Ovary (tissue), 9 donors: Measurements from ENCODE around the gene STAP2. TPM values are rescaled to one million over a fixed set of nuclear protein-coding genes. Genes with fewer than 3 reads are reported as not detected.

Source experiments
- DNase-seq, 5 donors: peaks; one replicate each; pipeline ENCODE4 v3.0.0-alpha.2; 2019 to 2020
- H3K27ac ChIP-seq, 2 donors: fragments of 200-600 bp; one replicate each; pipeline versions ENCODE4 v1.5.1 to v1.8.0; 2019 to 2022
- H3K27me3 ChIP-seq: fragments of 200-600 bp; one replicate; pipeline ENCODE4 v1.8.0; 2022
- H3K36me3 ChIP-seq: fragments of 200-600 bp; sonication (generic); one replicate; pipeline ENCODE4 v1.5.1; 2019
- H3K4me1 ChIP-seq: one replicate; pipeline ENCODE4 v1.8.1; 2013; ENCODE audit warnings: mild to moderate bottlenecking, moderate library complexity; ENCODE audit not compliant: insufficient read depth
- H3K4me3 ChIP-seq: fragments of 200-600 bp; sonication (generic); one replicate; pipeline ENCODE4 v1.5.1; 2017
- H3K9me3 ChIP-seq, 2 donors: fragments of 200-600 bp in 1 of 2; sonication (generic) in 1 of 2; one replicate each; pipeline versions ENCODE4 v1.5.1 to v1.8.1; 2013 to 2019; ENCODE audit warnings: mild to moderate bottlenecking in 1 of 2, moderate library complexity in 1 of 2
- CTCF ChIP-seq, 3 donors: fragments of 450-650 bp in 2 of 3; fragments of 200-600 bp in 1 of 3; IDR thresholded peaks; one replicate each; pipeline versions ENCODE4 v1.5.1 to v1.8.0; 2016 to 2022; ENCODE audit warnings: antibody characterized with exemption in 3 of 3, mild to moderate bottlenecking in 1 of 3
- EP300 ChIP-seq: sonication (generic); formaldehyde crosslinking; IDR thresholded peaks from one replicate; pipeline ENCODE4 v1.6.1; 2017; ENCODE audit warnings: antibody characterized with exemption
- POLR2A ChIP-seq: fragments of 450-650 bp; IDR thresholded peaks from one replicate; pipeline ENCODE4 v1.6.1; 2017; ENCODE audit warnings: antibody characterized with exemption, mild to moderate bottlenecking, moderate library complexity
- WGBS, 3 donors: extraction: QIAGEN DNeasy Blood & Tissue Kit in 1 of 3; methylation state at CpG; one replicate each; pipeline versions ENCODE4 v1.1.5 to v1.1.7; 2013 to 2017; 5-methylcytosine and 5-hydroxymethylcytosine counted together
- intact Hi-C, 4 donors: fragments of 100-400 bp; cut with DNase I; formaldehyde crosslinking; loops; one replicate each; pipeline versions ENCODE4 v1.11.0 to v1.15.1; 2022 to 2023
- polyA plus RNA-seq, 2 donors: library from polyadenylated mRNA; stranded (reverse); fragments of 200-250 nt in 1 of 2; fragments of 350-450 nt in 1 of 2; fragmentation: Illumina TruSeq in 1 of 2; extraction: RNeasy Lipid Tissue Mini Kit (QIAGEN cat#74804) in 1 of 2; gene quantifications; one replicate each; pipeline ENCODE4 v1.2.3, GENCODE V29; 2013 to 2014
- total RNA-seq, 7 donors: library from RNA; depleted of rRNA in 2 of 7; stranded (reverse); fragments of >200 nt in 2 of 7; fragmentation: NEBNext Ultra II Directional in 3 of 7; extraction: Animal tissue kit (Norgen Biotek cat#: 25700) in 3 of 7; gene quantifications; one replicate each; pipeline versions ENCODE4 v1.1.0 to v1.2.4, GENCODE V29; 2016 to 2023
- donor health status: DM: no; HTN: no; CAD: no; lungs with moderate emphysema.
- donor health status: DM: no; HTN: no; CAD: no.
- donor health status: Bipolar disorder and iron deficiency.
- donor health status: DM: yes; HTN: yes; CAD: no.
- donor health status: DM: no; HTN: no; CAD: no.
- donor health status: DM: yes; HTN: yes; CAD: no.

The STAP2 gene
- total and polyA plus RNA-seq, 9 donors, result 9.7 to 32.5 (median 17.5) TPM

DNA sequence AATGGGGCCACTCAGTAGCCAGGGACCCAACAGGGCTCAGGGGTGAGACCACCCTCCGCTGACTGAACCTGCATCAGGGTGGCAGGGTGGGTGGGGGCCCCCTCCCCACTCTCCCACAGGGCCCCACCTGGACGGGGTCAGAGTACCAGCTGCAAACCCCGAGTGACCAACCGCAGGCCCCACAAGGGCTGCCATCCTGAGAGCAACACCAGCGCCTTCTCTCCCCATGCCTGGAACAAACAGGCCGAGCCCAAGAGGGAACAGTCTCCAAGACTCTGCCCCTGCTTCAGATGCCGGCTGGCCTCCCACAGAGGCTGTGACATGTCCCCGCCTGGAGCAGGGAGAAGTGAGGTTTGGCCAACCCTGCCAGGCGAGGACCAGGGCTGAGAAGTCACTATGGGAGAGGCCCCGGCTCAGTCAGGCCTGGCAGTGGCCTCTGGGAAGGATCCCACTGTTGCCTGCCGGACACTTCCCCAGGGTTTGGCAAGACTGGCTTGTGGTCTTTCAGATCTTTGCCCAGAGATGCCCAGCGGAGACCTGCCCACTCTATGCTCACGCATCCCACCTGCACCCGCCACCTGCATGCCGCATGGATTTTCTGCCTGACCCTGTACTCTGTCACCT lies 31.9 kb upstream of the STAP2 start:
- intact Hi-C loops, result no loop called here
- H3K27ac ChIP-seq, result peak overlapping the region; percentile 4 to 59
- TF ChIP-seq CTCF (IDR thresholded peaks at IDR 0.05), result no peak
- no peak for TF ChIP-seq EP300
- no peak for TF ChIP-seq POLR2A
- DNase-seq, result peak in 1 of 5 donors; percentile 33
- H3K9me3 ChIP-seq, result no peaks in the 10 kb centered on the region
- H3K36me3 ChIP-seq, result no peaks in the 10 kb centered on the region
- no peaks in the 10 kb centered on the region for H3K27me3 ChIP-seq
- WGBS, 3 donors, result 89 to 96% (median 95%) methylated on average over 15 of the region's 15 CpGs
- no peak overlapping the region for H3K4me3 ChIP-seq
- H3K4me1 ChIP-seq, result peaks cover 50% of the 10 kb centered on the region

- intact Hi-C loops, result no loop called here
- TF ChIP-seq EP300 (no peak), CTCF (IDR thresholded peaks at IDR 0.05) (no peak), POLR2A (no peak)
- Histone ChIP-seq H3K27me3 (no peaks in the 10 kb centered on the region), H3K27ac (peak overlapping the region; percentile 4 to 59), H3K4me1 (peaks cover 43% of the 10 kb centered on the region), H3K9me3 (no peaks in the 10 kb centered on the region), H3K36me3 (no peaks in the 10 kb centered on the region), H3K4me3 (no peak overlapping the region)
- peak in 1 of 5 donors; percentile 59 for DNase-seq
- WGBS, 3 donors, result 43 to 68% (median 56%) methylated on average over 21 of the region's 21 CpGs
These were observed 31.2 kb upstream of the STAP2 start for GRCh38 chr19:4369888-4370260.

DNA sequence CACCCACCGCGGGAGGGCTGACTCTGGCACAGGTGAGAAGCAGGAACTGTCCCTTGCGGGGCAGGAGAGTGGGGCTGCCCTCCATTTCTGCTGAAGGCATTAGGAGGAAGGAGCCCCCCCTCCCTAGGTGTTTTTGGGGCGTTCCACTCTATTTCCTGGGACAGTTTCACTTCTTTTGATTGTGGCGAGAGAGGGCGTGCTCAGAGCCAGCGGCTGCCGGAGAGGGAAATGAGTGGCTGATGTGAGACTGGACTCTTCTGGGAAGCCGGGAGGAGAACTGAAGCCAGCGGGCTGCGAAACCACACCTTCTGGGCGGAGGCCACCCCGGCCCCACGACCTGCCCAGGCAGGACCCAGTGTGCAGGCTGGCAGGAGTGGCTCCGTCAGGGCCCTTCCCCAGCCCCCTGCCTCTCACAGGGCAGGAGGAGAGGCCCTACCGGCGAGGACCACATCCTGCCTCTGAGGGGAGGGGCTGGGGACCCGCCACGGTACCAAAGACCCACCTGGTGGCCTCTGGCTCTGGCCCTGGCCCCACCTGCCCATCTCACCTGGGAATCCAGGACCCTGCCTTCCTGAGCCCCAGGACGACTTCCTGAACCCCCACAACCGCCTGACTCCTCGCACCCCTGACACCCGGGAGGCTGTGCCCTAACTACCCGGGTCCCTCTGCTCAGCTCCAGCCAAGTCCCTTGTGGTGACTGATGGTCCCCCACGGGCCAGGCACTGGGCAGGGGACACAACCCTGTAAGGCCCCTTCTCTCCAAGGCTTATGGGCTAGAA lies 30.7 kb upstream of the STAP2 start:
- Histone ChIP-seq H3K4me3 (no peak overlapping the region), H3K36me3 (no peaks in the 10 kb centered on the region), H3K4me1 (peaks cover 37% of the 10 kb centered on the region), H3K27ac (peak overlapping the region; percentile 4 to 59), H3K27me3 (no peaks in the 10 kb centered on the region), H3K9me3 (no peaks in the 10 kb centered on the region)
- TF ChIP-seq EP300, result no peak
- peak in 1 of 5 donors; percentile 58 for DNase-seq
- 49 to 53% (median 52%) methylated on average over 22 to 25 of the region's 25 CpGs for WGBS, 3 donors
- intact Hi-C loops, result no loop called here

DNA sequence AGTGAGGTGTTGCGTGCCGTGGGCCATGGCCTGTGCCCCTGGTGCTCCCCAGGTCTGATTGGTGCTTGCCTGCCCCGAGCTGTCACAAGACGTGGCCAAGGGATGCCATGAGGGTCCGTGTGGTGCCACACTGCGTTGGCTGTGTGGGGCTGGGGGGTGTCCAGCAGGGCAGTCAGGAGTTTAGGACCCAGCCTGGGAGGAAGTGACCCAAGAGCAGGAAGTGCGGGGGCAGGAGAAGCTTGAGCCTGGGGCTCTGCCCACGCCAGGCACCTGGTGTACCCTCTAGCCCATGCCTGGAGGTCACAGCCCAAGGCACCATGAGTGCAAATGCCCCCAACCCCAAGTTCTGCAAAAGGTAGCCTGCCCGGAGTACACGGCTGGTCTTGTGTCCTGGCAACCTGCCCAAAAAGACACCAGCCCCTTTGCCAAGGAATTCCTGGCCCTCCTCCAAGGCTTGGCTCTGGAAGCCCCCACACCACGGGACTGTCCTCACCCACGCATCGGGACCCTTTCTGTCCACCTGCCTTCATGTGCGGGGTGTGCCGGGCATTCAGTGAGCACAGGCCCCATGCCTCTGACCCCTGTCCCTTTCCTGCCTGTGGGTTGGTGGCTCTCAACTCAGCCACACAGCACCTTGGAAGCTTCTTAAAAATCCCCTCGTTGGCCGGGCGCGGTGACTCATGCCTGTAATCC lies 29.6 kb upstream of the STAP2 start:
- DNase-seq, result peak in 2 of 5 donors; percentile 69 to 74
- no peaks in the 10 kb centered on the region for H3K27me3 ChIP-seq
- H3K9me3 ChIP-seq, result no peaks in the 10 kb centered on the region
- WGBS, 3 donors, result 44 to 50% (median 48%) methylated on average over 19 of the region's 19 CpGs
- H3K4me3 ChIP-seq, result no peak overlapping the region
- peak overlapping the region; percentile 38 to 59 for H3K27ac ChIP-seq
- no peaks in the 10 kb centered on the region for H3K36me3 ChIP-seq
- peaks cover 35% of the 10 kb centered on the region for H3K4me1 ChIP-seq
- TF ChIP-seq POLR2A (no peak), EP300 (no peak), CTCF (IDR thresholded peaks at IDR 0.05) (no peak)
- intact Hi-C loops, result no loop called here
